Neural cell (in vitro differentiated cells): ENCODE measurements around the gene DHDH. TPM values are rescaled to one million over a fixed set of nuclear protein-coding genes. Genes with fewer than 3 reads are reported as not detected.

Experiments
- H2AFZ ChIP-seq: fragments of 200-600, 300-800 bp; sonication (generic), shearing (Covaris generic); 2 replicates; pipeline ENCODE4 v1.6.0; 2014; ENCODE audit warnings: low read depth, mild to moderate bottlenecking, antibody characterized with exemption, low read length, moderate library complexity
- H3F3A ChIP-seq: fragments of 200-600 bp; shearing (Covaris generic); 2 replicates; pipeline ENCODE4 v1.6.1; 2016; ENCODE audit warnings: mild to moderate bottlenecking, moderate library complexity, mixed read lengths, antibody characterized with exemption, low read length; ENCODE audit not compliant: insufficient read depth, poor library complexity, severe bottlenecking
- H3K27ac ChIP-seq: fragments of 200-600, 300-800 bp; sonication (generic), shearing (Covaris generic); 2 replicates; pipeline ENCODE4 v1.5.1; 2014; ENCODE audit warnings: mild to moderate bottlenecking, low read length, moderate library complexity
- H3K27me3 ChIP-seq: fragments of 300-800, 200-600 bp; sonication (generic), shearing (Covaris generic); 2 replicates; pipeline ENCODE4 v1.6.0; 2014; ENCODE audit warnings: mild to moderate bottlenecking, low read depth, low read length, moderate library complexity; ENCODE audit not compliant: insufficient read depth
- H3K36me3 ChIP-seq: fragments of 300-800, 200-600 bp; sonication (generic), shearing (Covaris generic); 2 replicates; pipeline ENCODE4 v1.5.1; 2014; ENCODE audit warnings: mild to moderate bottlenecking, antibody characterized with exemption, low read length, moderate library complexity; ENCODE audit not compliant: insufficient read depth
- H3K4me2 ChIP-seq: fragments of 300-800, 200-600 bp; sonication (generic), shearing (Covaris generic); 2 replicates; pipeline ENCODE4 v1.6.0; 2014; ENCODE audit warnings: mild to moderate bottlenecking, low read length
- H3K4me3 ChIP-seq: fragments of 300-800, 200-600 bp; sonication (generic), shearing (Covaris generic); 2 replicates; pipeline ENCODE4 v1.5.1; 2014; ENCODE audit warnings: mild to moderate bottlenecking, low read length, moderate library complexity
- H3K79me2 ChIP-seq: fragments of 200-600 bp; shearing (Covaris generic); replicated peaks from 2 replicates; pipeline ENCODE4 v1.6.0; 2014; ENCODE audit warnings: mild to moderate bottlenecking, low read length, moderate library complexity; ENCODE audit not compliant: insufficient read depth
- H3K9ac ChIP-seq: fragments of 300-800, 200-600 bp; sonication (generic), shearing (Covaris generic); 2 replicates; pipeline ENCODE4 v1.6.1; 2016; ENCODE audit warnings: mild to moderate bottlenecking, low read length, mixed read lengths
- H3K9me2 ChIP-seq: fragments of 200-600 bp; shearing (Covaris generic); 2 replicates; pipeline ENCODE4 v1.6.1; 2016; ENCODE audit warnings: mild to moderate bottlenecking, low read length, mixed read lengths; ENCODE audit not compliant: insufficient read depth
- H3K9me3 ChIP-seq: fragments of 200-600, 300-800 bp; sonication (generic), shearing (Covaris generic); 2 replicates; pipeline ENCODE4 v1.6.1; 2016; ENCODE audit warnings: mild to moderate bottlenecking, mixed run types, low read length, moderate library complexity, mixed read lengths
- H4K20me1 ChIP-seq: fragments of 200-600 bp; shearing (Covaris generic); 2 replicates; pipeline ENCODE4 v1.6.1; 2016; ENCODE audit warnings: mild to moderate bottlenecking, mixed run types; ENCODE audit not compliant: insufficient read depth
- EP300 ChIP-seq: fragments of 450-650 bp; conservative IDR thresholded peaks from 2 replicates; pipeline ENCODE4 v1.6.1; 2014; ENCODE audit warnings: antibody characterized with exemption, mild to moderate bottlenecking, moderate library complexity; ENCODE audit not compliant: poor library complexity, severe bottlenecking
- EZH2 ChIP-seq: fragments of 200-600, 300-800 bp; shearing (Covaris generic), sonication (generic); IDR thresholded peaks from 2 replicates; pipeline ENCODE4 v1.6.1; 2014; ENCODE audit warnings: antibody characterized with exemption, low read length, borderline replicate concordance, mild to moderate bottlenecking; ENCODE audit not compliant: insufficient read depth, poor library complexity, severe bottlenecking
- MXI1 ChIP-seq: fragments of 450-650 bp; conservative IDR thresholded peaks from 2 replicates; pipeline ENCODE4 v1.6.1; 2014; ENCODE audit warnings: antibody characterized with exemption, mild to moderate bottlenecking; ENCODE audit not compliant: poor library complexity, severe bottlenecking
- POLR2AphosphoS5 ChIP-seq: IDR thresholded peaks from 2 replicates; pipeline ENCODE4 v1.6.1; 2012
- RAD21 ChIP-seq: fragments of 450-650 bp; conservative IDR thresholded peaks from 2 replicates; pipeline ENCODE4 v1.6.1; 2014; ENCODE audit warnings: antibody characterized with exemption, mild to moderate bottlenecking, moderate library complexity
- SMC3 ChIP-seq: fragments of 450-650 bp; conservative IDR thresholded peaks from 2 replicates; pipeline ENCODE4 v1.6.1; 2014; ENCODE audit warnings: antibody characterized with exemption, mild to moderate bottlenecking, moderate library complexity; ENCODE audit not compliant: poor library complexity
- TAF1 ChIP-seq: IDR thresholded peaks from 2 replicates; pipeline ENCODE4 v1.6.1; 2012; ENCODE audit warnings: low read depth
- polyA plus RNA-seq: library from polyadenylated mRNA; depleted of rRNA; stranded (reverse); fragments of >200 nt; gene quantifications from 2 replicates; pipeline ENCODE4 v1.2.3, GENCODE V29; 2014
- TF ChIP-seq, protein P1 (sequence below): fragments of 450-650 bp; IDR thresholded peaks from 2 replicates; pipeline ENCODE4 v1.5.1; 2014; ENCODE audit warnings: antibody characterized with exemption, mild to moderate bottlenecking, moderate library complexity; ENCODE audit not compliant: poor library complexity, severe bottlenecking
- TF ChIP-seq, protein P2 (sequence below): IDR thresholded peaks from 2 replicates; pipeline ENCODE4 v1.6.1; 2012; ENCODE audit warnings: borderline replicate concordance

DHDH gene
- polyA plus RNA-seq, 1 donor from 2014 or later: 4.8 TPM

- H3K9ac ChIP-seq: no peak overlapping the region
- no peaks in the 10 kb centered on the region for H3K27me3 ChIP-seq
- H3F3A ChIP-seq: no peaks in the 10 kb centered on the region
- no peaks in the 10 kb centered on the region for H3K79me2 ChIP-seq
- H3K36me3 ChIP-seq: no peaks in the 10 kb centered on the region
- no peaks in the 10 kb centered on the region for H3K9me3 ChIP-seq
- no peak overlapping the region for H3K4me2 ChIP-seq
- H3K4me3 ChIP-seq: no peak overlapping the region
- no peak overlapping the region for H3K27ac ChIP-seq
- H2AFZ ChIP-seq: no peak overlapping the region
- no peaks in the 10 kb centered on the region for H3K9me2 ChIP-seq
- no peaks in the 10 kb centered on the region for H4K20me1 ChIP-seq
- TF ChIP-seq EZH2 (no peak), MXI1 (no peak), POLR2AphosphoS5 (no peak), SMC3 (no peak), TAF1 (no peak), EP300 (no peak), RAD21 (no peak)
- TF ChIP-seq, protein P1, sequence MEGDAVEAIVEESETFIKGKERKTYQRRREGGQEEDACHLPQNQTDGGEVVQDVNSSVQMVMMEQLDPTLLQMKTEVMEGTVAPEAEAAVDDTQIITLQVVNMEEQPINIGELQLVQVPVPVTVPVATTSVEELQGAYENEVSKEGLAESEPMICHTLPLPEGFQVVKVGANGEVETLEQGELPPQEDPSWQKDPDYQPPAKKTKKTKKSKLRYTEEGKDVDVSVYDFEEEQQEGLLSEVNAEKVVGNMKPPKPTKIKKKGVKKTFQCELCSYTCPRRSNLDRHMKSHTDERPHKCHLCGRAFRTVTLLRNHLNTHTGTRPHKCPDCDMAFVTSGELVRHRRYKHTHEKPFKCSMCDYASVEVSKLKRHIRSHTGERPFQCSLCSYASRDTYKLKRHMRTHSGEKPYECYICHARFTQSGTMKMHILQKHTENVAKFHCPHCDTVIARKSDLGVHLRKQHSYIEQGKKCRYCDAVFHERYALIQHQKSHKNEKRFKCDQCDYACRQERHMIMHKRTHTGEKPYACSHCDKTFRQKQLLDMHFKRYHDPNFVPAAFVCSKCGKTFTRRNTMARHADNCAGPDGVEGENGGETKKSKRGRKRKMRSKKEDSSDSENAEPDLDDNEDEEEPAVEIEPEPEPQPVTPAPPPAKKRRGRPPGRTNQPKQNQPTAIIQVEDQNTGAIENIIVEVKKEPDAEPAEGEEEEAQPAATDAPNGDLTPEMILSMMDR: no peak
- TF ChIP-seq, protein P2, sequence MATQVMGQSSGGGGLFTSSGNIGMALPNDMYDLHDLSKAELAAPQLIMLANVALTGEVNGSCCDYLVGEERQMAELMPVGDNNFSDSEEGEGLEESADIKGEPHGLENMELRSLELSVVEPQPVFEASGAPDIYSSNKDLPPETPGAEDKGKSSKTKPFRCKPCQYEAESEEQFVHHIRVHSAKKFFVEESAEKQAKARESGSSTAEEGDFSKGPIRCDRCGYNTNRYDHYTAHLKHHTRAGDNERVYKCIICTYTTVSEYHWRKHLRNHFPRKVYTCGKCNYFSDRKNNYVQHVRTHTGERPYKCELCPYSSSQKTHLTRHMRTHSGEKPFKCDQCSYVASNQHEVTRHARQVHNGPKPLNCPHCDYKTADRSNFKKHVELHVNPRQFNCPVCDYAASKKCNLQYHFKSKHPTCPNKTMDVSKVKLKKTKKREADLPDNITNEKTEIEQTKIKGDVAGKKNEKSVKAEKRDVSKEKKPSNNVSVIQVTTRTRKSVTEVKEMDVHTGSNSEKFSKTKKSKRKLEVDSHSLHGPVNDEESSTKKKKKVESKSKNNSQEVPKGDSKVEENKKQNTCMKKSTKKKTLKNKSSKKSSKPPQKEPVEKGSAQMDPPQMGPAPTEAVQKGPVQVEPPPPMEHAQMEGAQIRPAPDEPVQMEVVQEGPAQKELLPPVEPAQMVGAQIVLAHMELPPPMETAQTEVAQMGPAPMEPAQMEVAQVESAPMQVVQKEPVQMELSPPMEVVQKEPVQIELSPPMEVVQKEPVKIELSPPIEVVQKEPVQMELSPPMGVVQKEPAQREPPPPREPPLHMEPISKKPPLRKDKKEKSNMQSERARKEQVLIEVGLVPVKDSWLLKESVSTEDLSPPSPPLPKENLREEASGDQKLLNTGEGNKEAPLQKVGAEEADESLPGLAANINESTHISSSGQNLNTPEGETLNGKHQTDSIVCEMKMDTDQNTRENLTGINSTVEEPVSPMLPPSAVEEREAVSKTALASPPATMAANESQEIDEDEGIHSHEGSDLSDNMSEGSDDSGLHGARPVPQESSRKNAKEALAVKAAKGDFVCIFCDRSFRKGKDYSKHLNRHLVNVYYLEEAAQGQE: no peak
These were observed 7.4 kb downstream of the DHDH start for GRCh38 chr19:48940902-48941301.

DNA sequence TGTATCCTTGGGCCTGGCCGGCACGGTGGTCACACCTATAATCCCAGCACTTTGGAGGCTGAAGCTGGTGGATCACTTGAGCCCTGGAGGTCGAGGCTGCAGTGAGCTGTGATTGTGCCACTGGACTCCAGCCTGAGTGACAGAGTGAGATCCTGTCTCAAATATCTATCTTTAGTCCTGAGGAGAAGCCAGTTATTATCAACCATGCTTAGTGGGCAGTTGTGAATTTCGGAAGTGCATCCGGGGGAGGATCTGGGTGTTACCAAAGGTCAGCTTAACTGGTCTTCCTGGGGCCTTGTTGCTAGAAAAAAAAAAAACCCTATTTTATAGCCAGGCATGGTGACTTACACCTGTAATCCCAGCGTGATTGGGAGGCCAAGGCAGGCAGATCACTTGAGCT is 9.6 kb downstream of the DHDH start:
- no peak overlapping the region for H3K27ac ChIP-seq
- no peaks in the 10 kb centered on the region for H3K9me2 ChIP-seq
- no peak overlapping the region for H3K9ac ChIP-seq
- no peaks in the 10 kb centered on the region for H3K79me2 ChIP-seq
- TF ChIP-seq, protein P1: no peak
- TF ChIP-seq MXI1: no peak
- no peak for TF ChIP-seq RAD21
- no peak for TF ChIP-seq SMC3
- TF ChIP-seq EP300: no peak
- TF ChIP-seq EZH2: no peak
- TF ChIP-seq, protein P2: no peak
- TF ChIP-seq TAF1: no peak
- TF ChIP-seq POLR2AphosphoS5: no peak
- no peak overlapping the region for H3K4me3 ChIP-seq
- no peaks in the 10 kb centered on the region for H3K36me3 ChIP-seq
- H3K27me3 ChIP-seq: no peaks in the 10 kb centered on the region
- no peaks in the 10 kb centered on the region for H3K9me3 ChIP-seq
- H4K20me1 ChIP-seq: no peaks in the 10 kb centered on the region
- H2AFZ ChIP-seq: no peak overlapping the region
- no peak overlapping the region for H3K4me2 ChIP-seq
- H3F3A ChIP-seq: no peaks in the 10 kb centered on the region
